HG02678 (cell line): ENCODE data around the gene ADGRF3.
"Not testable (repeated sequence)": the region's sequence is repeated elsewhere in the genome, so short reads cannot be mapped to it uniquely, and the experiment has no call there.

Experiments
- ATAC-seq: cut with Tn5 transposase; IDR thresholded peaks from one replicate; pipeline ENCODE4 v1.9.1; 2021; ENCODE audit warnings: mild to moderate bottlenecking, moderate library complexity; ENCODE audit not compliant: unreplicated experiment

ADGRF3 gene

DNA sequence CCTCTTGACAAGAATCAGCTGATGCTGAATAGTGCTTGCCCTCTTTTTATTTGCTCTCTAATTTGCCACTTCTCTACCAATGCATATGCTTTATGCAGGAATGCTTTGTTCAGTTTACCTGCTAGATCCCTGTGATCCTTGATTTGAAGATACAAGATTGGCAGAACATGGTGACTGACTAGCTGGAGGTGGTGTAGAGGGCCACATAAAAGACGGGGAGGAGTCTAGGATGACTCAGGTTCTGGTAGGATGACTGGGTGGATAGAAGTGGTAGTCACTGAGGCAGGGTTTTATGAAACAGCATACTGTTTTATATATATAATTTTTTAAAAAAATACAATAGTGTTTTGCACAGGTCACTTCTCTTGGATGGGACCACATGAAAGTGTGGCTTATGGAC lies 6.3 kb upstream of the ADGRF3 start:
- no peak for ATAC-seq

DNA sequence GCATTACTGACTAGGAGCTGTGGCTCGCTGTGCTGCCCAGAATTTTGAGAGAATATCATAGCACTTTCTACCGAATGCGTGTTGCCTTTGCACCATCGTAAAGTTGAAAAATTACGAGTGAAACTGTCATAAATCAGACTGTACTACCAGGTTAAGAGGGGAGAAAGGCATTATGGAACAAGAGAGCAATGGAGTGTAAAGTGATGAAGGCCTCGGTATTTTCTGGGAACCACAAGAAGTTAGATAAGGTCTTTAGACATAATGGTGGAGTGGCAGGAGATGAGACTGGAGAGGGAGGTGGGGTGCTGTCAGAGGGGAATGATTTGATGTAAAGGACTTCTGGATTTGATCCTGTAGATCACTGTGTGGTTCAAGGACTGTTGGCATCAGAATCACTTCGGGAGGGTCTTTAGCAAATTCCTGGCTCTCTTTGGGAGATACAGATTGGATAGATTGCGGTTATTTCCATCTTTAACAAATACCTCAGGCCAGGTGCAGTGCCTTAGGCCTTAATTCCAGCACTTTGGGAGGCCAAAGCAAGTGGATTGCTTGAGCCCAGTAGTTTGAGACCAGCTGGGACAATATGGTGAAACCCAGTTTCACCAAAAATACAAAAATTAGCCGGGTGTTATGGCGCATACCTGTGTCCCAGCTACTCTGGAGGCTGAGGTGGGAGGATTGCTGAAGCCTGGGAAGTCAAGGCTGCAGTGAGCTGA lies 4.9 kb upstream of the ADGRF3 start:
- ATAC-seq, result no peak

DNA sequence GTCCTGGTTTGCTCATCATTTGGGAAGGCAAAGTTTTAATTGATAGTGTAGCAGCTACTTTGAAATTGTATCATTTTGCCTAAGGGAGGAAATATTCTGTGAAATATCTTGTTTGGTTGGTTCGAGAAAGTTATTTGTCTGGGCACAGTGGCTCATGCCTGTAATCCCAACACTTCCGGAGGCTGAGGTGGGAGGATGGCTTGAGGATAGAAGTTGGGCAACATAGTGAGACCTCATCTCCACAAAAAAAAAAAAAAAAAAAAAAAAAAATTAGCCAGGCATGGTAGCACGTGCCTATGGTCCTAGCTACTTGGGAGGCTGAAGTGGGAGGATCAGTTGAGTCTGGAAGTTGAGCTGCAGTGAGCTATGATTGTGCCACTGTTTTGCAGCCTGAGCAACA lies 3.1 kb upstream of the ADGRF3 start:
- no peak for ATAC-seq

DNA sequence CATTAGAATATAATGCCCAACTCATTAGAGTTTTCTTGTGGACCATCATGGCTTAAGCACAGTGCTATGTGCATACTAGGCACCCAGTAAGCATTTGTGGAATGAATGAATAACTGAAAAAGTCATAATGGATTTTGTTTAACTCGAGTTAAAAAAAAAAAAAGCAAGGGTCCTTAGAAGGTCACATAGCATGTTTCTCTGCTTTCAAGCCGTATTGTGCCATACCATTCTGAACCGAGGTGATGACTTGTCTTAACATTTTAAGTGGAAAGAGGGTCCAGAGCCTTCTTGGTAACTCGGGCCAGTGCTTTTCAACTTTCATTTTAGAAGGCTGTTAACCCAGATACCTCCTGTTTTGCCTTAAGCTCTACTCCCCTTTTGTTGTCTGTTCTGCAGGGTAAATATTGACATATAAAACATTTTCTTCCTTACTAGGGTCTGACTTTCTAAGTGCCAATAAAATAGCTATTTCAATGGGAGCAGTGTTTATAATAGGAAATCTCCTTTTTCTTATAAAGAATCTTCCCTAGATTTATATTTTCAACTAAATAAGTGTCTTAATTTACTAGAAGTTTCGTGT lies 787 bp upstream of the ADGRF3 start:
- no peak for ATAC-seq

DNA sequence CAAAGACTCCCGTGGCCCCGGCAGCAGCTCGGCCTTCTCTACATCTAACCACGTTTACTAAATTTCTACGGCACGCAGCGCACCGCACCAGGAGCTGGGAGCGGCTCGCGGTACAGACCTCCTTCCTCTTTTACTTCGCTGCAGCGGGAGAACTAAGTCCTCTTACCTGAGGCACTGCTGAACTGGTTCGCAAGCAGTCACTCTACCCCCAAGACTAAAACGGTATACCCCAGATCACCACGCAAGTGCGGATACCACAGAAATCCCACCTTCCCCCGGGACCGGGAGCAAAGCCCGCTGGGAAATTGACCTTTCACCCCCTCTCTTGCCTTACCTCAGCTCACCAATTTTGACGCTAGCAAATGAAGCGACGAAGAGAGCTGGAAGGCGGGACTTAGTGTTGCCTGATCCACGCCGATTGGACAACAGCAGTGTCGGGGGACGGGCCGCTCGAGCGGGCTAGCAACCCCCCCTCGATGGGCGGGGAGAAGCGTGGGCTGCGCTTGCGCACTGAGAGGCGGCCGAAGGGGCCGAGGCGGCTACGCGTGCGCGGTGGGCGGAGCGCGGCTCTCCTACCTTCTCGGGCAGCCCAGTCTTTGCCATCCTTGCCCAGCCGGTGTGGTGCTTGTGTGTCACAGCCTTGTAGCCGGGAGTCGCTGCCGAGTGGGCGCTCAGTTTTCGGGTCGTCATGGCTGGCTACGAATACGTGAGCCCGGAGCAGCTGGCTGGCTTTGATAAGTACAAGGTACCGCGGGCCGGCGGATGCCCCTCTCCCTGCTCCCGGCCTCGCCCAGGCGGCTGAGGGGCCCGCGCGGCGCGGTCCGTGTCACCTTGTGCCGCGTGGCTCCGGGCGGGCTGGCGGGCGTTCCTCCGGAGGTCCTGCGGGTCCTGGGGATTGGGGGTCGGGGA lies 790 bp downstream of the ADGRF3 start, which contains the start of gene SELENOI:
Gene SELENOI (plus strand): TSS at position 599 of the 909 bp plus-strand sequence. CDS start 90 bp downstream, at position 689.
- ATAC-seq, result peak; percentile 95

DNA sequence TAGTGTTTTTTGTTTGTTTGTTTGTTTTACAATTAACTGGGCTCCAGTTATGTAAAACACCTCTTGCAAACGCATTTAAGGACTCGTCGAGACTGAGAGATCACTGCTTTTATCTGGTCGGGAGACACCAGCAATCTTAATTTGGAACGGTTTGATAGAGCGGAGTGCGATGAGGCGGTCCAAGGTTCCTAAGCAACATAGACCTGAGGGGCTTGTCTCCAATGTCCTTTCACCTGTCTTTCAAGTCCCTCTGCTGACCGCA lies 1.4 kb downstream of the ADGRF3 start:
- no peak for ATAC-seq

DNA sequence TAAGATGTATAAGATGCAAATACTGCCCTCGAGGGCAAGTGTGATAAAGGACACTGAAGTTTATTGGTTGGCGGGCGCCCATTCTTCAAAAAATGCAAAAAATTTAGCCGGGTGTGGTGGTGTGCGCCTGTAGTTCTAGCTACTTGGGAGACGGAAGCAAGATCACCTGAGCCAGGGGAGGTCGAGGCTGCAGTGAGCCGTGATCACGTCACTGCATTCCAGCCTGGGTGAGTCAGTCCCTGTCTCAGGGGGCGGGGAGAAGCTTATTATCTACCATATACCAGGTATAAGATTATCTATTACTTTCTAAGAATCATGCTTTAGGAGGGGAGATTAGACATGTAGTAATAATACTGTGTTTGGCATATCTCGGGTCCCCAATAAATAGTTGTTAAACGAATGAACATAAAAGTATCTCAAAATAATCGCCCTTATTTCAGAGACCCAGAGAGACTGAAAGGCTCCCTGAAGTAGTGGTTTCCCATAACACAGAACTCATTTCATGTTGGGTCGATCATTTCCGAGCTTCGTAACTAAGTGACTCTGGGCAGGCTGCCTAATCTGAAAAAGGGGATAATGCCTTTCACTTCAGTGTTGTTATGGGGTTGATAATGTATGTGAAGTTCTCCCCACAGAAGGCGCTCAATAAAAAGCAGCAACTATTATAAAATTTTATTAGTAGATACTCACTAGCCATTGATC lies 1.9 kb downstream of the ADGRF3 start:
- ATAC-seq, result no peak

DNA sequence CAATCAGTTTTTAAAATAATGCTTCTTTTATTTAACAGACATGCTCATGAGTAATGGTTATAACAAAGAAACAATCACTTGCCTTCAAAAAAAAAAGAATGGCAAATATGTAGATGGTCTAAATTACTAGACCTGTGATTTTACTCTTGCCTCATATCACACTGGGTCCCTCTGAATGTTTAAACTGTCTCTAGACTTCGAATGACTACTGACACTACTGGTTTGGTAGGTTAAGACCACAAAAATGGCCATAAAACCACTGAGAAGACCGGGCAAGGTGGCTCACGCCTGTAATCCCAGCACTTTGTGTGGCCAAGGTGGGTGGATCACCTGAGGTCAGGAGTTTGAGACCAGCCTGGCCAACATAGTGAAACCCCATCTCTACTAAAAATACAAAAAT lies 5.8 kb downstream of the ADGRF3 start:
- no peak for ATAC-seq

DNA sequence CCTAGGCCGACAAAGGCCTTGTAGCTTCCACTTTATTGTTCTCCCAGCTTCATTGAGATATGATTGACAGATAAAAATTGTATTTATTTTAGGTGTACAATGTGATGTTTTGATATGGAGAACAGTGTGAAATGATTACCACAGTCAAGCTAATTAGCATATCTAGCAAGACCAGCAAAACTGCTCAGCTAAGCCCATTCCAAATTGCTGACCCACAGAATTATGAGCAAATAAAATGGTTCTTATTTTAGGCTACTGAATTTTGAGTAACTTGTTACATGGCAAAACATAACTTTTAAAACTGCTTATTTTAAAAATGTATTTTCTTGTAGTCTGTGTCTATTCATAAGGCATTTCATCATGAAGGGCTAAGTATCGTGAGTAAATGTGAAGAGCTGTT lies 9.3 kb downstream of the ADGRF3 start:
- ATAC-seq, result no peak

DNA sequence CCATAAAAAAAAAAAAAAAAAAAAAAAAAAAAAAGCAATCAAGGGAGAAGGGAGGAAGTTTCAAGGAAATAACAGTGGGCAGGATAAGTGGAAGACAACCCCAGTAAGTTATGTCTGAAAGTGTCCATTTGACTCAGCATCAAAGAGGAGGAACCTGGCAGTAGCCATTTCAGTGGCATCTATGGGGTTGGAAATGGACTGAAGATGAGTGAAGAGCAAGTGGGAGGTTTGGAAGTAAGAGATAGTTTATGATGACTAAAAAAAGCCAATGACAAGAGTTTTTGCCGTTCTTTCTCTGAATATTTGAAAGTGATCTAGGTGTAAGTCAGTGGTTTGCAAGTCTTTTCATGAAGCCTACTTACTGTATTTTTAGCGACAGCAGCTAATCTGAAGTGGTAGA lies 9.9 kb downstream of the ADGRF3 start:
- no peak for ATAC-seq

DNA sequence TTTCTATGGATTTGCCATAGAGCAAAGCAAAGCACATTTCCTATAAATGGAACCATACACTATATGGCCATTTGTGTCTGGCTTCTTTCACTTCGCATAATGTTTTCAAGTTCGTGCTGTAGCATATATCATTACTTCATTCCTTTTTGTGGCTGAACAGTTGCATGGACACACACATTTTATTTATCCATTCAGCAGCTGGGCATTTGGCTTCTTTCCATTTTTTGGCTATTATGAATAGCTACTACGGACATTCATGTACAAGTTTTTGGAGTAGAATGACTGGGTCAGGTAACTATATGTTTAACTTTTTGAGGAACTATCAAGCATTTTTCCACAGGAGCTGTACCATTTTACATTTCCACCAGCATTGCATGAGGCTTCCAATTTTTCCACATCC lies 11.4 kb downstream of the ADGRF3 start:
- no peak for ATAC-seq

DNA sequence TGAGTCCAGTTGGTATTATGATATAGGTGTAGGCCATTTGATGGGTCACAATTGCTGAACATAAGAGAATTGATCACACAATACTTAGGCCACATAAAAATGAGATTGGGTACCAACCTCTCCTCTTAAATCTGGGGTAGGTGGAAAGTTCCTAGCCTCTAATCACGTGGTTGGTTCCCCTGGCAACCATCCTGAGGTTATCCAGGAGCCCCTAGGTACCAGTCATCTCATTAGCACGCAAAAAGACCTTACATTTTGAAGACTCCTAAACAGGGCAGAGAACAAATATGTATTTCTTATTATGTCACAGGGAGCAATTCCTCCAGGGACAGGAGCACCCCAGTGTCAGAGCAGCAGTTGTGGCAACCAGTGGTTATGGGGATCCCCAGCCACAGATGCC lies 13.3 kb downstream of the ADGRF3 start:
- no peak for ATAC-seq

DNA sequence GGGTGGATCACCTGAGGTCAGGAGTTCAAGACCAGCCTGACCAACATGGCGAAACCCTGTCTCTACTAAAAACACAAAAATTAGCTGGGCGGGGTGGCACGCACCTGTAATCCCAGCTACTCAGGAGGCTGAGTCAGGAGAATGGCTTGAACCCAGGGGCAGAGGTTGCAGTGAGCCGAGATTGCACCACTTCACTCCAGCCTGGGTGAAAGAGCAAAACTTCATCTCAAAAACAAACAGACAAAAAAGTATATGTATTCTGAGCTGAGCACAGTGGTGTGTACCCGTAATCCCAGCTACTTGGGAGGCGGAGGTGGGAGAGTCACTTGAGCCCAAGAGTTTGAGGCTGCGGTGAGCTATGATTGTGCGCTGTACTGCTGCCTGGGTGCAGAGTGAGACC lies 15.3 kb downstream of the ADGRF3 start:
- not testable (repeated sequence) for ATAC-seq

DNA sequence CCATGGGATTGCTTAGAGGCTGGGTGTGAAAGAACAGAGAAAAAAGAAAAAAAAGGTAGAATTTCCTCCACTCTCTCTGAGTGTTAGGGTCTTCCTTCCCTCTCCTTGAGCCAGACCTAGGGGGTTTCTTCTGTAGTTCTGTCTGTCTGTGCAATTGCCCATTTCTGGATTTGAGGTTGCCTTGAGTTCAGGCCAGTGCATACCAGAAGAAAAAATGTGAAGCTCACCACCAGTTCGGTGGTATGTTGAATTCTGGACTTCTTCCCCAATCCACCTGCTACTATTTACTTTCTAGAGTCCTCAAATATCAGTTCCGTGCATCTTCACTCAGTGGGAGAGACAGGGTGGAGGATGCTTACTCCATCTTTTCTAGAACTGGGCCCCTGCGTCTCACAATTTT lies 16.0 kb downstream of the ADGRF3 start:
- ATAC-seq, result no peak

DNA sequence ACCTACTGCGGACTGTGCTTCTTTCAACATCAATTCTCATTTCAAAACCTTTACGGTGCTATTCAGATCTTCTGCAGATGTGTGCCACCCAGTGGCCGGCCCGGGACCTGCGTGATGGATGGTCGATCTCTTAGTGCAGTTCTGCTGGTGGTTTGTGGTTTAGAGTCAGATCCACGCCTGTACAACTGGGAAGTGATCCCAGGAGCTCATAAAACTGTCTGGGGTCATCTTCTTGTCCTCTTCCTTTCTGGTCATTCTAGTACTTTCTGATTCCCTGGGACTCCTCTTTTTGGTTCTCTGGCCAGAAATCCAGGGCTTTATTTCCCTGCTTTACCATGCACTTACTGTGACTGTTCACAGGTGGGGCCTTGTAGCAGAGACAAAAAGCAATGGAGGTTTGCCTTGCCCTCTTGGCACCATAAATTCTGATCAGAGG lies 16.5 kb downstream of the ADGRF3 start:
- ATAC-seq, result peak; percentile 82

DNA sequence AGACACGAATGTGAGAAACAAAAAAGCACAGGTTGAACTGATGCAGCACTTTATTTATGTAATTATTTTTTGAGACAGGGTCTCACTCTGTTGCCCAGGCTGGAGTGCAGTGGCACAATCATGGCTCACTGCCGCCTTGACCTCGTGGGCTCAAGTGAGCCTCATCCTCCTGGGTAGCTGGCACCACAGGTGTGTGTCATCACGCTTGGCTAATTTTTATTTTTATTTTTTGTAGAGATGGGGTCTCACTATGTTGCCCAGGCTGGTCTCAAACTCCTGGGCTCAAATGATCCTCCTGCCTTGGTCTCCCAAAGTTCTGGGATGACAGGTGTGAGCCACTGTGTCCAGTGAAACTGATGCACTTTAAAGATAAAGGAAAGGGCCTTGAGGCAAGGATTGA lies 17.5 kb downstream of the ADGRF3 start:
- ATAC-seq, result not testable (repeated sequence)

DNA sequence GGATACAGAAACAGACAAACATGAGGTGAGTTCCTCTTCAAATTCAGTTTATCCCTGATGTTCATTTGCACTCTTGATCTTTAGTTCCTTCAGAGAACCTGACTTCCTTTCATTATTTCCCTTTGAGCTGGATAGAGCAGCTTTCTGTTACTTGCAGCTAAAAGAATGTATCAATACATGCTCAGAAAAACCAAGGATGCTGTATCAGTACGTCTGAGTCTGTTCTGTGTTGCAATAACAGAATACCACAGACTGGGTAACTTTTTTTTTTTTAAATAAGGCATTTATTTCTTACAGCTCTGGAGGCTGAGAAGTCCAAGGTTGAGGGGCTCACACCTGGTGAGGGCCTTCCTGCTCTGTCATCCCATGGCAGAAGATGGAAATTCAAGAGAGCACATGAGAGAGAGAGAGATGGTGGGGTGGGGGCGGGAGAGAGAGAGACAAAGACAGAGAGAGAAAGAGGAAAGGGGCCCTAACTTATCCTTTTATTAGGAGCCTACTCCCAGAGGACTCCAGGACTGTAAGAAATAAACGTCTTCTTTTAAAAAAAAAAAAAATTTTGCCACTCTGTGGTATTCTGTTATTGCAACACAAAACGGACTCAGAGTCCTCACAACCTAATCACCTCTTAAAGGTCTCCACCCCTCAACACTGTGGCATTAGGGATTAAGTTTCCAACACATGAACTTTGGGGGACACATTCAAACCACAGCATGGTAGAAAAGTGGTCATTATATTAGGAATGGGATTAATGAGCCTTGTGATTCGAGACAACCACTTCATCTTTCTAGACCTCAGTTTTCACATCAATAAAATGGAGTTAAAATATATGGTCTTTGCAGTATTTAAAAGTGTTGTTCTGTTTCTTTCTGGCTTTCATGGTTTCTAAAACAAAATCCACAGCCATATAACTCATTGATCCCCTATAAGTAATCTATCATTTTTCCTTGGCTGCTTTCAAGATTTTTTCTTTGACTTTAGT lies 19.0 kb downstream of the ADGRF3 start:
- ATAC-seq, result no peak

DNA sequence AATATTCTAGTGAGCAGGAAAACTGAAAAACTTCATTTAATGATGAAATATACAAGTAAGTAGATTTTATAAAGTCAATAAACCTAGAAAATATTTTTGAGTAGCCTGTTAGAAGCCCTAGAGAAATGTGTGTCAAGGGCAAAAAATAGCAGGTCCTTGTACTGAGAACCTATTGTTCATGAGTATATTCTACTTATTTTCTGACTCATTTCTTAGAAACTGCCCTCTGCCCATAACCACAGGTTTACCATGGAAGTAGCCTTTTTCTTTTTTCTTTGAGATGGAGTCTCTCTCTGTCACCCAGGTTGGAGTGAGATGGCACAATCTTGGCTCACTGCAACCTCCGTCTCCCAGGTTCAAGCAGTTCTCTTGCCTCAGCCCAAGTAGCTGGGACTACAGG lies 20.1 kb downstream of the ADGRF3 start:
- no peak for ATAC-seq

DNA sequence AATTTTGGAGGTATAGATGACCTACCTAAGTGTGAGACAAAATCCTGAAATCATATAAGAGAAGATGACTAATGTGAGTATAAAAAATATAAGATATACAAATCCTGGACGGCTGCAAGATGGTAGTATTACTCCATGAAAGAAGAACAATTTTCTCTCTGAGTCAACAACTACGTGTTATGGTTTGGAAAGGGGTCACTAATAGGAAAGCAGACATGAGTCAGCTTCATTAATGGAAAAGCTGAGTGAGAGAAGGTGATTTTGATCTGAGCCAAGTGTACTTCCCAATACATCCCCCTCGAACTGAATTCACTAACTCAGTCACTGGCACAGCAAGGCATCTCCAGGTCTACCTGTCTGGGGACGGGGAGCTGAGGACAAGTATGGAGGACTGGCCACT lies 20.7 kb downstream of the ADGRF3 start:
- no peak for ATAC-seq

DNA sequence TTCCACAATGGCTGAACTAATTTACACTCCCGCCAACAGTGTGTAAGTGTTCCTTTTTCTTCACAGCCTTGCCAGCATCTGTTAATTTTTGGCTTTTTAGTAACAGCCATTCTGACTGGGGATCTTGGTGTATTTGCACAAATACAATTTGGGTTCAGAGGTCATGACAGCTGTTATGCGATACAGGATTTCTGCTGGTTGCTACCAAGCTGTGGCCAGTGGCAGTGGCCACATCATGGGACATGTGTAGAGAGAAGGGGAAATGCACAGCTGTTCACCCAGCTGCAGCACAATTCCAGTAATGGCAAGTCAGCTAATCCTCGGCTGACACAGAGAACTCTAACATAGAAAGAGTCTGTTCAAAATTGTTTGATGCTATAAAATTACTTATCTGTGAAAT lies 21.7 kb downstream of the ADGRF3 start:
- no peak for ATAC-seq
